C4-2B (cell line): ENCODE data around the gene TMEM50A.
"Not testable (repeated sequence)": the region's sequence is repeated elsewhere in the genome, so short reads cannot be mapped to it uniquely, and the experiment has no call there.

Source experiments
- ZFX ChIP-seq: fragments of 450-650 bp; IDR thresholded peaks from 2 replicates; pipeline ENCODE4 v1.6.1; 2017
- TF ChIP-seq, protein P1 (sequence below): fragments of 450-650 bp; conservative IDR thresholded peaks from 2 replicates; pipeline ENCODE4 v1.5.1; 2017; ENCODE audit warnings: mild to moderate bottlenecking

GRCh38 chr1:25309085-25309484 is 29.0 kb upstream of the TMEM50A start:
- TF ChIP-seq, protein P1, sequence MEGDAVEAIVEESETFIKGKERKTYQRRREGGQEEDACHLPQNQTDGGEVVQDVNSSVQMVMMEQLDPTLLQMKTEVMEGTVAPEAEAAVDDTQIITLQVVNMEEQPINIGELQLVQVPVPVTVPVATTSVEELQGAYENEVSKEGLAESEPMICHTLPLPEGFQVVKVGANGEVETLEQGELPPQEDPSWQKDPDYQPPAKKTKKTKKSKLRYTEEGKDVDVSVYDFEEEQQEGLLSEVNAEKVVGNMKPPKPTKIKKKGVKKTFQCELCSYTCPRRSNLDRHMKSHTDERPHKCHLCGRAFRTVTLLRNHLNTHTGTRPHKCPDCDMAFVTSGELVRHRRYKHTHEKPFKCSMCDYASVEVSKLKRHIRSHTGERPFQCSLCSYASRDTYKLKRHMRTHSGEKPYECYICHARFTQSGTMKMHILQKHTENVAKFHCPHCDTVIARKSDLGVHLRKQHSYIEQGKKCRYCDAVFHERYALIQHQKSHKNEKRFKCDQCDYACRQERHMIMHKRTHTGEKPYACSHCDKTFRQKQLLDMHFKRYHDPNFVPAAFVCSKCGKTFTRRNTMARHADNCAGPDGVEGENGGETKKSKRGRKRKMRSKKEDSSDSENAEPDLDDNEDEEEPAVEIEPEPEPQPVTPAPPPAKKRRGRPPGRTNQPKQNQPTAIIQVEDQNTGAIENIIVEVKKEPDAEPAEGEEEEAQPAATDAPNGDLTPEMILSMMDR = not testable (repeated sequence)
- not testable (repeated sequence) for TF ChIP-seq ZFX
